ENCODE results near the gene GNG7. TPM values are rescaled to one million over a fixed set of nuclear protein-coding genes. Genes with fewer than 3 reads are reported as not detected.
"Not testable (repeated sequence)": the region's sequence is repeated elsewhere in the genome, so short reads cannot be mapped to it uniquely, and the experiment has no call there.

Gene GNG7
- total RNA-seq, 8 experiments from 2014 or later, result 0.20 to 8.1 (median 1.2) TPM

- H3K27ac ChIP-seq; H3K4me3 ChIP-seq; ATAC-seq (replicated peaks in 6 of 8); in situ Hi-C loops (cut with MboI; ENCODE audit: low pct_unique_long_range_greater_than_20kb in 2 of 9, low sequenced_read_pairs in 9 of 9, unreplicated experiment in 9 of 9); H3K4me1 ChIP-seq (replicated peaks in 1 of 2): not testable (repeated sequence)
- 62 to 100% (median 93%) methylated on average over 1 to 8 of the region's 8 CpGs for WGBS, 10 experiments
Observed at GRCh38 chr19:2506656-2507055, 195.8 kb downstream of the GNG7 start.

DNA sequence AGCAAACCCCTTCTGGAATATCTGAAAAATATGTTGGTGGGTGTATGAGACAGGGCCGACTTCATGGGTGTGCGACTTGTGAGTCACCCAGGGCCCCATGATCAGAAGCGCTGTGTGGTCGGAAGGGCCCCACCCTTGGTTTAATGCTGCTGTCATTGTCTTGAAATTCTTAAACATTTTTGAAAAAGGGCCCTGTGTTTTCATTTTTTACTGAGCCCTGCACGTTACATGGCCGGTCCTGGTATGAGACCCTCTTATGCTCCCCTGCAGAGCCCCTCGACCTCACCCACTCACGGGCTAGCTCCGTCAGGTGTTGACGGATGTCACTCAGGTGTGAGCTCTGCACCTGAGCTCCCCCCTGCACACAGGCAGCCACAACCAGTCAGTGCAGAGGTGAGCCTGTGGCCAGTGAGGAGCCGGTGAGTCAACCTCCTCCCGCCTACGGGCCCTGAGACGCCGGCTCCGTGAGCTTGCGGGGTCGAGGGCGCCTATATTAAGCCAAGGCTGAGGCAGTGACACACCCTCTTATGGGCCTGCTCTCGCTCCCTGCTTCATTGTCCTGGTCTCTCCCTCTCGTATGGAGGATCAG lies 198.9 kb downstream of the GNG7 start:
- Histone ChIP-seq H3K4me1 (replicated peaks in 1 of 2) (peaks cover 0 to 9% of the 10 kb centered on the region in 2 donors), H3K27ac (no peak overlapping the region), H3K4me3 (no peak overlapping the region)
- in situ Hi-C loops (cut with MboI; ENCODE audit: low pct_unique_long_range_greater_than_20kb in 2 of 9, low sequenced_read_pairs in 9 of 9, unreplicated experiment in 9 of 9), result no loop called here
- 5 to 82% (median 43%) methylated on average over 1 to 13 of the region's 21 CpGs; no CpG with 5 or more reads in 2 of the 10 experiments for WGBS, 10 experiments
- peak; percentile 53 to 94 (median 90) for ATAC-seq (replicated peaks in 6 of 8)

DNA sequence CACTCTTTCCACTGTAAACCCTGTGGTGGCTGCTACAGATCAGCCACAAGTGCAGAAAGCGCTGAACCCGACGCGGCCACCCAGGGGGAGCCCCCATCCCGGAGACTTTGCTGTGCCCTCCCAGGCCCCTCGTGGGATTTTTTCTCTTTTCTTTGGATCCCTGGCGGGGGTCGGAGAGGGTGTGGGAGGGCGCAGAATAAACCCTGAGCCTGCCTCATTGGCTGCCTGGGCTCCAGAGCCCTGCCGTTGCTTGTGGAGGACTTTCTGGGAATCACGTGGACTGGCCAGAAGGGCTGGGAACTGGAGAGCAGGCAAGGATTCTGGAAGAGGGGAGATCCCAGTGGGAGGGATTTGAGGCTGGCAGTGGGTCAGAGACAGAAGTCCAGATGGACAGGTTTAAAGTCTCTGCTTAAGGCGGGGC lies 201.6 kb downstream of the GNG7 start:
- Histone ChIP-seq H3K4me3 (no peak overlapping the region), H3K4me1 (replicated peaks in 1 of 2) (peaks cover 0 to 6% of the 10 kb centered on the region in 2 donors), H3K27ac (no peak overlapping the region)
- peak in 5 of 8 experiments; percentile 2 to 41 (median 32) for ATAC-seq (replicated peaks in 6 of 8)
- in situ Hi-C loops (cut with MboI; ENCODE audit: low pct_unique_long_range_greater_than_20kb in 2 of 9, low sequenced_read_pairs in 9 of 9, unreplicated experiment in 9 of 9), result no loop called here
- 20 to 77% (median 73%) methylated on average over 2 to 11 of the region's 12 CpGs; no CpG with 5 or more reads in 6 of the 10 experiments for WGBS, 10 experiments

- Histone ChIP-seq H3K4me3 (no peak overlapping the region), H3K27ac (no peak overlapping the region), H3K4me1 (replicated peaks in 1 of 2) (peaks cover 0 to 12% of the 10 kb centered on the region in 2 donors)
- 67 to 100% (median 87%) methylated on average over 1 to 6 of the region's 13 CpGs; no CpG with 5 or more reads in 3 of the 10 experiments for WGBS, 10 experiments
- in situ Hi-C loops (cut with MboI; ENCODE audit: low pct_unique_long_range_greater_than_20kb in 2 of 9, low sequenced_read_pairs in 9 of 9, unreplicated experiment in 9 of 9), result no loop called here
- no peak for ATAC-seq (replicated peaks in 6 of 8)
Observed at GRCh38 chr19:2500156-2500555, 202.3 kb downstream of the GNG7 start.

- in situ Hi-C loops (cut with MboI; ENCODE audit: low pct_unique_long_range_greater_than_20kb in 2 of 9, low sequenced_read_pairs in 9 of 9, unreplicated experiment in 9 of 9), result loop anchor here in 2 of 9 experiments (25.0 kb wide), 2 partner anchors 90 to 115 kb away; no protein-coding TSS in a partner anchor
- WGBS, 10 experiments, result 80 to 100% (median 80%) methylated on average over 1 to 2 of the region's 10 CpGs; no CpG with 5 or more reads in 7 of the 10 experiments
- Histone ChIP-seq H3K4me1 (replicated peaks in 1 of 2) (peaks cover 5 to 24% of the 10 kb centered on the region in 2 donors), H3K4me3 (no peak overlapping the region), H3K27ac (no peak overlapping the region)
- ATAC-seq (replicated peaks in 6 of 8), result no peak
Observed at GRCh38 chr19:2497186-2497585, 205.3 kb downstream of the GNG7 start.

DNA sequence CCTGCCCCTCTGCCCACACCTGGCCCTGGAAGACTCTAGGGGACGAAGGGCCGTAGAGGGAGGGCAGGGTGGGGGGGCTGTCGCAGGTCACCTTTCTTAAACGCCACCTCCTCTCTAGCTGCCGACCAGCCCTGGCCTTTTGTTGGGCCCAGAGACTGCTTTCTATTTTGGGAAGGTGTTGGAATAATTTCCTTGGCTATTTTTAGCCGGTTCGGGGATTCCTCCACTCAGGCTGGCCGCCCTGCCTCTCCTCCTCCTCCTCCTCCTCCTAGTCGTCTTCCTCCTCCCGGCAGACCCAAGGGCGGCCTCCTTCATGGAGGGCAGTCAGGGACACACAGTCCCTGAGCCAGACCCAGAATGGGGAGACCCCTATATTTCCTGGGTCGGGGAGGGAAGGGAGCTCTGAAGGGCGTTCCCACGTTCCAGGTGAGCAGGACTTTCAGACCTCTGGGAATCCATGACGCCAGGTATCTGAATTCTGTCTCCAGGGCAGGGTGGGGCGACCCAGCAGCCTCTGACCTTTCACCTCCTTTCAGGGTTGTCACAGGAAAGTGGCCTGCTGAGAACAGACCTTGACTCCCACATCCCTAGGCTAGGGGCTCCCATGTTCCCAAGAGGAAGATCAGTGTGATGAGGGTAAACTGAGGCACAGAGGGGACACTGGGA lies 206.7 kb downstream of the GNG7 start:
- WGBS, 10 experiments, result 29 to 80% methylated on average over 1 to 6 of the region's 16 CpGs; no CpG with 5 or more reads in 8 of the 10 experiments
- in situ Hi-C loops (cut with MboI; ENCODE audit: low pct_unique_long_range_greater_than_20kb in 2 of 9, low sequenced_read_pairs in 9 of 9, unreplicated experiment in 9 of 9), result loop anchor here in 2 of 9 experiments (25.0 kb wide), 2 partner anchors 92 to 117 kb away; no protein-coding TSS in a partner anchor
- H3K4me3 ChIP-seq, result no peak overlapping the region
- H3K27ac ChIP-seq, result peak overlapping the region in 1 of 2 donors; percentile 71
- peaks cover 5 to 24% of the 10 kb centered on the region in 2 donors for H3K4me1 ChIP-seq (replicated peaks in 1 of 2)
- peak in 3 of 8 experiments; percentile 3 to 10 (median 10) for ATAC-seq (replicated peaks in 6 of 8)

- H3K4me1 ChIP-seq (replicated peaks in 1 of 2), result peaks cover 5 to 24% of the 10 kb centered on the region in 2 donors
- peak overlapping the region; percentile 14 to 29 (median 24) for H3K4me3 ChIP-seq
- peak overlapping the region; percentile 1 to 71 for H3K27ac ChIP-seq
- ATAC-seq (replicated peaks in 6 of 8), result peak; percentile 21 to 83 (median 57)
- WGBS, 10 experiments, result 0 to 16% (median 0%) methylated on average over 1 to 13 of the region's 26 CpGs; no CpG with 5 or more reads in 5 of the 10 experiments
- in situ Hi-C loops (cut with MboI; ENCODE audit: low pct_unique_long_range_greater_than_20kb in 2 of 9, low sequenced_read_pairs in 9 of 9, unreplicated experiment in 9 of 9), result loop anchor here in 2 of 9 experiments (25.0 kb wide), 2 partner anchors 92 to 117 kb away; no protein-coding TSS in a partner anchor
Observed at GRCh38 chr19:2495130-2495641, 207.3 kb downstream of the GNG7 start.

DNA sequence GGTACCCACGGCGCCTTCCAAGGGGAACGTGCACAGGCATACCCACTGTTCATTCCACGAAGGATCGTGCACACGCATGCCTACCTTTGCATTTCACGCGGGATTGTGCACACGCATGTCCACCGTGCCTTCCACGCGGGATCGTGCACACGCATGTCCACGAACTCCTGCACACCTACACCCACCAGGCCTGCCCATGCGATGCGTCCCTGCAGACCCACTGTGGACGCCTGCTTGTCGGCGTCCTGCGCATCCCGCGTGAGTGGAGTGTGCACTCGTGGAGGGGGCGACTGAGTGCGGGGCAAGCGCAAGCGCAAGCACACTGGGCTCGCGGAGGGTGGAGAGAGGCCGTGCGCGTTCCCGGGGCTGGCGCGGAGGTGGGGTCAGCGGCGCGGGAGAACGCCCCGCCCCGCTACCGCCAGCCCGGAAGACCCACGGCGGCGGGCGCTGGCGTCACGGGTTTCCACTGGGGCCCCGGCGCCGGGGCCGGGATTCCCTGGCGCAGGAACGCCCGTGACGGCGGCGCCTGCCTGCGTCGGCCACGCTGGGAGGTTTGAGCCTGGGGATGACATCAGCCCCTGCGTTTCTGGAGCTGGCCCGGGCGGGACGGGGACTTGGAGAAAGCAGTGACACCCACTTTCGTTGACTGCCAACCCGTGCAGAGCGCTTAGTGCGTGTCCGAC lies 207.9 kb downstream of the GNG7 start:
- peak overlapping the region; percentile 14 to 29 (median 24) for H3K4me3 ChIP-seq
- ATAC-seq (replicated peaks in 6 of 8), result peak; percentile 66 to 90 (median 85)
- H3K4me1 ChIP-seq (replicated peaks in 1 of 2), result peaks cover 5 to 24% of the 10 kb centered on the region in 2 donors
- 0 to 24% (median 5%) methylated on average over 1 to 23 of the region's 72 CpGs; no CpG with 5 or more reads in 4 of the 10 experiments for WGBS, 10 experiments
- peak overlapping the region; percentile 1 to 71 for H3K27ac ChIP-seq
- in situ Hi-C loops (cut with MboI; ENCODE audit: low pct_unique_long_range_greater_than_20kb in 2 of 9, low sequenced_read_pairs in 9 of 9, unreplicated experiment in 9 of 9), result loop anchor here in 2 of 9 experiments (25.0 kb wide), 2 partner anchors 93 to 118 kb away; no protein-coding TSS in a partner anchor

DNA sequence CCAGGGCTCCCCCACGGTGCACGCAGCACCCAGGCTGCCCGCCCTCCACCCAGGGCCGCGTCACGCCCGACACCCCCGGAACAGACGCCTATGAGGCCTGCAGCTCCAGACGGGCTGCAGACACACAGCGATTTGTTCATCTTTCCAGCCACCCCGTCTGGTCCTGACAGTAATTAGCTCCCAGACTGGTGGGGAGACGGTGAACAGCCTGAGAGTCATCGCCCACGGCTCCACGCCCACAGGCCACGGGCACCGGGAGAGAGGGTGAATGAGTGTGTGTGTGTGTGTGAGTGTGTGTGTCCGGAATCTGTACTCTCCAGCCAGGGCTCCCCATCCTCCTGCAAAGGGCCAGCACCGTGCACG lies 208.4 kb downstream of the GNG7 start:
- Histone ChIP-seq H3K4me3 (peak overlapping the region in 3 of 5 donors; percentile 24 to 29 (median 27)), H3K27ac (no peak overlapping the region), H3K4me1 (replicated peaks in 1 of 2) (peaks cover 5 to 24% of the 10 kb centered on the region in 2 donors)
- WGBS, 10 experiments, result 6 to 79% (median 47%) methylated on average over 2 to 8 of the region's 21 CpGs; no CpG with 5 or more reads in 7 of the 10 experiments
- in situ Hi-C loops (cut with MboI; ENCODE audit: low pct_unique_long_range_greater_than_20kb in 2 of 9, low sequenced_read_pairs in 9 of 9, unreplicated experiment in 9 of 9), result loop anchor here in 2 of 9 experiments (25.0 kb wide), 2 partner anchors 93 to 118 kb away; no protein-coding TSS in a partner anchor
- ATAC-seq (replicated peaks in 6 of 8), result peak in 6 of 8 experiments; percentile 1 to 32 (median 25)

DNA sequence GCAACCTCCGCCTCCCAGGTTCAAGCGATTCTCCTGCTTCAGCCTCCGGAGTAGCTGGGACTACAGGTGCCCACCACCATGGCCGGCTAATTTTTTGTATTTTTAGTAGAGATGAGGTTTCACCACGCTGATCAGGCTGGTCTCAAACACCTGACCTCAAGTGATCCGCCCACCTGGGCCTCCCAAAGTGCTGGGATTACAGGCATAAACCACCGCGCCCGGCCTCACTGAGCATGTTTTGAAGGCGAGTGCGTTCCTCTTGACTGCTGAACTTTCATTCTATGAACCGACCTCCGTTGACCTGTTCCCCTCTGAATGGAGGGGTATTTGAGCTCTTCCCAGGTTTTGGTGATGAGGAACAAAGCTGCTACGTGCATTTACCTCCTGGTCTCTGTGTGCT lies 209.0 kb downstream of the GNG7 start:
- H3K4me3 ChIP-seq; ATAC-seq (replicated peaks in 6 of 8); H3K27ac ChIP-seq: not testable (repeated sequence)
- in situ Hi-C loops (cut with MboI; ENCODE audit: low pct_unique_long_range_greater_than_20kb in 2 of 9, low sequenced_read_pairs in 9 of 9, unreplicated experiment in 9 of 9), result loop anchor here in 2 of 9 experiments (25.0 kb wide), 2 partner anchors 94 to 119 kb away; no protein-coding TSS in a partner anchor
- 20 to 97% (median 74%) methylated on average over 1 to 10 of the region's 14 CpGs for WGBS, 10 experiments
- peaks cover 5 to 30% of the 10 kb centered on the region in 2 donors for H3K4me1 ChIP-seq (replicated peaks in 1 of 2)

DNA sequence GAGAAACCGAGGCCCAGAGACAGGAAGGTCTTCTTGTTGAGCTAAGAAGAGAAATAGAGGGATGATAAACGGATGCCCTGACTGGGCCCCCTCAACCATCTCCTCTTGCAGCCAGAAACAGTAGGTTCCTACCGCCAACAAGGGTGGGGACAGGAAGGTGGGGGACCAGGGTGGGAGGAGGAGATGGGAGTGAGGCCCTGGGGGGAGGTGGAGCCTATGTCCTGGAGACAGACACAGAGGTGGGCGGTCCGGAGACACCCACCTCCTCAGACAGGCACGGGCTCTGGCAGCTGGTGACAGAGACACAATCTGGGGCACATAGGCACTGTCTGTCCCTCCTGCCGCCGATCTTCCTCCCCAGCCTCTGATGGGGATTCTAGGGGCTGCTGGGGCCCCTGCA lies 209.6 kb downstream of the GNG7 start:
- in situ Hi-C loops (cut with MboI; ENCODE audit: low pct_unique_long_range_greater_than_20kb in 2 of 9, low sequenced_read_pairs in 9 of 9, unreplicated experiment in 9 of 9), result loop anchor here in 2 of 9 experiments (25.0 kb wide), 2 partner anchors 94 to 119 kb away; no protein-coding TSS in a partner anchor
- Histone ChIP-seq H3K27ac (no peak overlapping the region), H3K4me1 (replicated peaks in 1 of 2) (peaks cover 5 to 36% of the 10 kb centered on the region in 2 donors), H3K4me3 (no peak overlapping the region)
- ATAC-seq (replicated peaks in 6 of 8), result no peak
- 60 to 80% methylated on average over 1 to 2 of the region's 8 CpGs; no CpG with 5 or more reads in 8 of the 10 experiments for WGBS, 10 experiments

DNA sequence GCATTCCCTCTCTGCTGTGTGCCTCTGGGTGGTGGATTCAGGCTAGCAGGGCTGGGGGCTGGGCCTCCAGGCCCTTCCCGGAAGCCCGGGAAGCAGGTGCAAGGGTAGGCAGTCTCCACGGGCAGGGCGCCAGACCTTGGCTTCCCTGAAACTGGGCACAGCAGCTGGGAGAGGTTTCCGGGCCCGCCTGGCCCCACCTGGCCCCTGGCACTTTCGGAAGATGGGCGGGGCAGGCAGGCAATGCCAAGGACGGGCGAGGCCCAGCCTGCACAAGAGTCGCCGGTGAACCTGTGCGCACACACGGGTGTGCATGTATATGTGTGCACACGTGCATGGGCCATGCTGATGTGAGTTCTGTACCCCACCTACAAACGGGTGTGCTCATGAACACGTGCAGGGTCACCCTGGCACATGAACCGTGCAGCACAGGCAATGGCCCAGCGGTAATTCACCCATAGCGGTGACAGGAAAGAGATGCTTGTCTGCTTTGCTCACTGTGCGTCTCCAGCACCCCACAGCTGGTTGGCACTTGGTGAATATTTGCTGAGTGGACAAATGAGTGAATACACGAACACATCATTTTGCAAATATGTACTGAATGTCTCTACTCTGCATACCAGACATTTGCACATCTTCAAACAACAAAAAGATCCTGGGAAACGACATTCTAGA lies 211.2 kb downstream of the GNG7 start:
- peak in 4 of 8 experiments; percentile 9 to 26 (median 13) for ATAC-seq (replicated peaks in 6 of 8)
- 0 to 88% (median 67%) methylated on average over 1 to 15 of the region's 23 CpGs; no CpG with 5 or more reads in 5 of the 10 experiments for WGBS, 10 experiments
- in situ Hi-C loops (cut with MboI; ENCODE audit: low pct_unique_long_range_greater_than_20kb in 2 of 9, low sequenced_read_pairs in 9 of 9, unreplicated experiment in 9 of 9), result loop anchor here in 2 of 9 experiments (25.0 kb wide), 2 partner anchors 96 to 121 kb away; no protein-coding TSS in a partner anchor

More for the DNA sequence above, 211.2 kb downstream of the GNG7 start:
- Histone ChIP-seq H3K4me3 (no peak overlapping the region), H3K27ac (no peak overlapping the region), H3K4me1 (replicated peaks in 1 of 2) (peaks cover 5 to 36% of the 10 kb centered on the region in 2 donors)
